ENCODE measurements around the gene LRP8.
"Not testable (repeated sequence)": the region's sequence is repeated elsewhere in the genome, so short reads cannot be mapped to it uniquely, and the experiment has no call there.

Gene LRP8

DNA sequence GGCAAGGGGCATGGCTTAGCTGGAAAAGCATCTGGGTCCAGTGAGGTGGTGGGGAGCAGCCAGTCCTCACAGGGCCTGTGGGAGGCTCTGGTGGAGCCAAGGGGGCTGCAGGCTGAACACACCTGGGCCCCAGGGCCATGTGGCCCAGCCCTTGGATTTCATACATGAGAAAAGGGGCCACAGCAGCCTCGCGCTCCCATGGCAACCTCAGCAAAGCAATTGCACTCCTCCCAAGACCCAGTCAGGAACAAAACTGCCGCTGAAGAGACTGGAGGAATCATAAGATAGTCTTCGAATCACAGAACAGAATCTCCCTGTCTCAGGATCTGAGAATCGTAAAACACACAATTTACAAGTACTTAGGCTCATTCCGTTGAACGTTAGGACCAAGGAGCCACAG, 24.6 kb downstream of the LRP8 start:
- DNase-seq: no peak

DNA sequence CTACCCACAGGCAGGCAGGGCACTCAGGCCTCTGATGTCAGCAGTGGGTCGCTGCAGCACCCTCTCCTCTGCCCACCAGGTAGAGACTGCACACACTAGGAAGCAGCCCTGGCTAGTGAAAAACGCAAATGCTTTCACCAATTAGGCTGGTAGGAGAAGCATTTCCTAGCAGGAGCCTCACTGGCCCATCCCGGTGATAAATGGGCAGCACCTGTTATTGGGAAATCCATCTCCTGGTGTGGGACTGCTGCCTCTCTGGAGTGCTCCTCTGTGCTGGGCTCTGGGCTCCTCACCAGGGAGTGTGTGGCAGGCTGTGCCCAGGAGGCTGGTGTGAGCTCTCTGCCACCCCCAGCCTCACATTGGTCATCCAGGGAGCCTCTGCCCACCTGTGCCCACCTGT, 28.6 kb downstream of the LRP8 start:
- DNase-seq: no peak

DNA sequence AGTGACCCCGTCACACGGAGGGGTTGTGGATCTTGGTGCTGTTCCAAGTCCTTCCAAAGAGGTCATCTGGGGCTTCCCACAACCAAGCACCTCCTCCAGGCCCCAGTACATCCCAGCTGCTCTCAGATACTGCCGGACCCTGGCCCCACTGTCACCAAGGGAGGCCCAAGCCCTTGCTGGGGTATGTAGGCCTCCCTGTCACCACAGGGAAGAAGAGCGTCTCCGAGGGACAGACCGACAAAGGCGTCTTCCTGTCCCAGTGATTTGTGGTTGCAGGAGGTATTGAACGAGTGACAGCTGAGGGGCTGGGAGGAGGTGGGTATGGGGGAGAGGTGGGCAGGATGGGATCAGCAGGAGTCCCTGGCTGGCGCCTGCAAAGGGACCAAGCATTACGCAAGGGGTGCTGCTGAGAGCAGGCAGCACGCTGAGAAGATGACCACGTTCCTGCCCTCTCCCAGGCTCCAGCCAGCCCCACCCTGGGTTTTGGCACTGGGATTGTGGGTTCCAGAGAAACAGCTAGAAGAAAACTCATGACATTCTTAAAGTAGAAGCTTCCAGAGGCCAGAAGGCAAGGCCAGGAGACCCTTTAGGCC, 29.7 kb downstream of the LRP8 start:
- DNase-seq: no peak

DNA sequence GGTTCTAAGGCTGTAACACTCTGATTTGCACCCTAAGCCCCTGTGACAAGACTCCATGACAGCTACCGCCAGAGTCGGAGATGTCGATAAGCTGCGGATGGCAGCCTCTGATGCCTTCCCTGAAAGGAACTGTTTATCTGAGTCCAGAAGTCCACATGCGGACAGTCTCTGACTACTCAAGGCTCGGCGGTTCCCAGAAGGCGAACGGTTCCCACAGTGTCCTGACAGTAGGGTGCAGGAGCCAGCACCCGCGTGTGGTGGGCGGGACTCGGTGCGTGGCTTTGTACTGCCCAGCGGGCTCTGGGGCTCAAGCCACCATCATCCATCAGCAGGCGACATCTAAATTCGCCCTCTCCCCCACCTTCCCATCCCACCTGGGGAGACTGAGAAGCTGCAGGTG, 30.7 kb downstream of the LRP8 start:
- no peak for DNase-seq

DNA sequence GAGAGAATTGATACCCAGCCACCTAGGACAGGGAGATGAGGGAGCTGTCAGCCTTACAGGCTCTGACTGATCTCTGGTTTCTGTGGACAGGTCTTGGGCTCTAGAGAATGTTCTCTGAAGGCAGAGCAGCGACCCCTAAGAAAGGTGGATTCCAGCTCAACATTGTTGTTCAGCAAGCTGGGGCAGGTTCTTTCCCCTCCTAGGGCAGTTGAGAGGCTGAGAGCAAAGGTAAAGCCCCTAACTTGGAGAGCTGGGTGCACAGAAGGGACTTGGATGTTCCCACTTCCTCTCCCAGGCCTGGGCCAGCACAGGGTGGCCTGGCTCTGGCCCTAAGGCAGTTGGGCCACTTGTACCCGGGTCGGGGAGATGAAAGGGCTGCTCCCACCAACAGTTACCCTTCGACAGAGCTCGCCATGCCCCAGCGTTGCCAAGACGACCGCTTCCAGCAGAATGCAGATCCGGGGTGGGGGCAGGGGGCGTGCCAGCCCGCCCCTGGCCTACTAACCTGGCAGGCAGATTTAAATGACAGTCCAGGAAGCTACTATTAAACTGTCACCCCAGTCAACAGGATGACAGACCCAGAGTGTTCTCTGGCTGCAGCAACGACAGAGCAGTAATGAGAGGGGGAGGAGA, 31.6 kb downstream of the LRP8 start:
- DNase-seq: no peak

DNA sequence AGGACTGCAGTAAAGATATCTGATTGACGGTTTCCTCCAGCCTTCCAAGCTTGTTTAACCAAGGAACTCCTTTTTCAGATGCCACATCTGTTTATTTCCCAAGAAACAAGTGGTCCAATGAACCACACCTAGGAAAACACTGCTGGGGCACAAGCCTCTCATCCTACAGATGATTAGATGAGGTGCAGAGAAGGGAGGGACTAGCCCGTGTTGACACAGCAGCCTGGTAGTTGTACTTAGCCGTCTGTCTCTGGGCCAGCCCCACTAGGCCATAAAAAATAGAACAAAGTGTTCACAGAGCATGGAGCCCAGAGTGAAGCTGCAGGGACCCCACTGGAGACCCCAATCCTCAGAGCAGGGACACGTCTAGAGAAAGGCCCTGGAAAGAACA, 32.1 kb downstream of the LRP8 start:
- DNase-seq: peak; percentile 21

DNA sequence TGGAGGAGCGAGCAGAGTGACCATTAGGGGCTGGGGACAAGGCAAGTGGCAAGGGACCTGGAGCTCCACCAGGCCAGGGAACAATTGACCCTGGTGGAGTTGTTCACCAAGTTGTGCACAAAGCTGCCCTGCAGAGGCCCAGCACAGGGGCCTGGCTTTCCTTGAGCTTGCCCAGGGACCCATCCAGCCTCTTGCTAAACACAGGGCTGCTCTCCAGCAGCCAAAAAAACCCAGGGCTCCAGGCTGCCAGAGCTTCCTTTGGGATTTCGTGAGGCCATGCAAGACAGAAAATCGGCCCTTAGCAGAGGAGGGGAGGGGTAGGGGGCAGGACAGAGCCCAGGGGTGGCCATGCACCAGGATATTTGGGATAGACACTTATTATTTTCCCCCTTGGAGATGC, 32.6 kb downstream of the LRP8 start:
- DNase-seq: no peak

DNA sequence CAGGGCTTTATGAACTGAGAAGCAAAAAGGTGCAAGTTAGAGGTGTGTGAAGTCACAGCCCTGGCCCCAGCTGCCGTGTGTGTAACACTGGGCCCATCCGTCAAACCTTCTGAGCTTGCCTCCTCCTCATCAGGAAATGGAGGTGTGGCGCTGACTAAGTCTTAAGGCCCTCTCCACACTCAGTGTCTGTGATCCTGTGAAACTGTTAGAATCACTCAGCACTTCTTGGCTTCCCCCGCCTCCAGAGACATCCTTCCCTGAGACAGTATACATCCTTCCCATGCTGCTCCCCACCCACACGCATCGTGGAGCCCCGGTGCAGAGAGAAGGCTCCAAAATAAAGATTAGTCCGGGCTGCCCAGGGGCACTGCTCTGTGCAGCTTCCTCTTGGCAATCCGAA, 33.3 kb downstream of the LRP8 start:
- DNase-seq: no peak

DNA sequence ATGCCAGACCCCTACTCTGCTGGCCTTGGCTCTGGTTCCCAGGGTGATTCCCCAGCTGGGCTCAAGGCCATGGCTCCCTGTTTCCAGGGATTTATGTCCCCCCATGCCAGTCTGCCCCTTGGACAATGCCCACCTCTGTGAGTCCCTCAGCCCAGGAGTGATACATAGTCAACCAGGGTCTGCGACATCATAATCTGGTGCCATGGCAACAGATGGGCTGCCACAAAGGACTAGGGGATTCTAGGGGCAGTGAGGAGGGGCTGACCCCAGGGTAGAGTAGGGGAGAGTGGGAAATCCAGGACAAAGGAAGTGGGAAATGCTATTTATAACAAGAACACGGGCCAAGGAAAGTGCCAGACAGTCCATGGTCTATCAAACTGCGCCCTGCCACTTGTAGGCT, 33.8 kb downstream of the LRP8 start:
- DNase-seq: no peak

DNA sequence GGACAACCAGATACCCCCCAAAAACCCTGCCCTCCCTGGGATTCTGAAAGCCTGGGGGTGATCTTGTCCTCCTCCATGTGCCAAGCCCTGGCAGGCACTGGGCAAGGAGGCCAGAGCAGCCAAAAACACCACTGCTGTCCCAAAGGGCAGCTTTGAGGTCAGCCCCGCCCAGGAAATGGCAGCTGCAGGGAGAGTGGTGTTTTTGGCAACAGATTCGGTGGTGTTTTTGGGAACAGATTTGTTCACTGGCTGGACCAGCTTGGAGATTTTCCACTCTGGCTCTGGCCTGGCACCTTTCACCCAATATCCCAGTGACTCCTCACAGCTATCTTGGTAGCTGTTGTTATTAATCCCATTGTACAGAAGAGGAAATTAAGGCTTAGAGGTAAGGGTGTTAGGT, 34.7 kb downstream of the LRP8 start:
- DNase-seq: no peak

DNA sequence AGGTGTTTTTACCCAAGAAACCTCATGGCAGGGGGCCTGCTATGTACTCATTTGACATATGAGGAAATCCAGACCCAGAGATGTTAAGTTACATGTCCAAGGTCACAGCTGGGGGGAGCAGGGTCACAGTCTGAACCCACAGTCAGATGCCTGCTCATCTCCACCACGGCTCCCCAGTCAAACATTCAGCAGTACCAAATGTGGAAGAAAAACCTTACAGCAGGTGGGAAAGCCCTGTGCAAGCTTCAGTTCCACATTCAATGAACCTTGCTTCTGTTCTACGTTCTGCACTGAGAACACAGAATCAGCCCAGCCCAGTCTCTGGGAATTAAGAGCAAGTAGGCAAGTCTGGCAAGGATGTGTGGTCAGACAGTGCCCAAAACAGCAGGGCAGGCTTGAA, 35.2 kb downstream of the LRP8 start:
- DNase-seq: no peak

DNA sequence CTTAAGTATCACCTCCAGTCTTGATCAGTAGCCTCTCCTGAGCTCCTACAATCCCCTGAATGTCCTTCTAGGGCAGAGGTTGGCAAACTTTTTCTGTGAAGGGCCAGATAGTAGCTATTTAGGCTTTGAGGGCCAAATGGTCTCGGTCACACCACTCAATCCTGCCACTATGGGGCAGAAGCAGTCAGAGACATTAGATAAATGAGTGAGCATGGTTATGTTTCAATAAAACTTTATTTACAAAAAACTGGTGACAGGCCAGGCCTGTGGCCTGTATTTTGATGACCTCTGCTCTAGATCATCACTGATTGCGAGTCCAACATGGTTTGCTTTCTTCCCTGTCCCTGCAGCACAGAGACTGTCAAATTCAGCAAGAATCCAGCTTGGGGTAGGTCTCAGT, 36.3 kb downstream of the LRP8 start:
- DNase-seq: no peak

DNA sequence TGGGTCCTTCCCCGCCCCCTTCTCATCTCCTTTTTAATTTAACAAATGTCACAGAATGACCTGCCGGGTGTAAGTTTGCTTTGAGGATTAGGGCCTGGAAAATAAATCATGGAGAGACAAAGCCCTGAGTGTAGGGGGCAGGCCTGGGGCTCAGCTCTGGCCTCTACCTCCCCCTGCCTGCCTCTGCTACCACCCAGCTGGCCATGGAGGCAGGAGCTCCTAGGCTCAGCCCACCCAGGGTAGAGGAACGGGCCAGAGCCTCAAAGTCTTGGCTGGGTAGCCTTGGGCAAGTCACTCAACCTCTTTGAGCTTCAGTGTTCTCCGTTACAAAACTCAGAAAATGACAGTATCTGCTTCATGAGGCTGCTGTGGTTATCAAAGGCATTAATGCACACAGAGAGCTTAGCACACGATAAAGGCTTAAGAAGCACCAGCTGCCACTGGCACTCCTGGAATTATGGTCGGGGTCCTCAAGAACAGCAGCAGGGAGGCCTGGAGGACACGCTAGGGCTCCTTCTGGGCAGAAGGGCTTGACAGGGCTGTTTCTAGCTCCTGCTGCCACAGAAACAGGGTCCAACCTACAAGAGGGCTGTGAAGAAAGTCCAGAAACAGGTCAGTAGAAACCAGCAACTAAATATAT, 39.0 kb downstream of the LRP8 start:
- DNase-seq: no peak

DNA sequence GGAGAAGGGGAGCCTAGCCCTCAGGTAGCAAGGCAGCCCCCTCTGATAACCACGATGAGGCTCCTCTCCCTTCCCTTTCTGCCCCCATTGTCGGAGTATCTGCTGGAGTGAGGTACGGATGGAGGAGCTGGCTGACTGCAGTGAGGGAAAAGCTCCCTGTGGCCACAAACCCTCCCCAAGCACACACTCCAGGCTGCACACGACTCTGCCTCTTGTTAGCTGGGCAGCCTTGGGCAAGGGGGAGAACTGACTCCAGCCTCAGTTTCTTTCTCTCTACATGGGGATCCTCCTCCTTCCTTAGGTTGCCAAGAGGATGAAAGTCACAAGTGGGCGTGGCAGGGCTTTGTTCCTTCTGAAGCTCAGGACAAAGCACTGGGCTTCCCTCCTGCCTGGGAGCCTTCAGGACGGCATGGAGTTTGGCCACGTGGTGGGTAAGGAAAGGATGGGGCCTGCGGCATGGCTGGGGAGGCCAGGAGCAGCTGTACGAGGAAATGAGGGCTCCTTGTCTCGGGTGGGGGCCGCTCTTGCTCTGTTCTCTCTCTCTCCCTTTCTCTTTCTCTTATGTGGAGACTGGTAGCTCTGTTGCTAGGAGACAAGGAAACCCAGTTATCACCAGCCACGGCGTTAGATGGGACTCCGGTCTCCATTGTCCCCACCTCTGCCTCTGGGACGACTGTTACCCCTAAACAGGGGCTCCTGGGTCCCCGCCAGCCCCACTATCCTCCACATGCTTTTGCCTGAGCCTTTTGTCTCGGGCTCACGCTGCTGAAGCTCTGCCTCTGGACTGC, 39.7 kb downstream of the LRP8 start:
- DNase-seq: no peak

DNA sequence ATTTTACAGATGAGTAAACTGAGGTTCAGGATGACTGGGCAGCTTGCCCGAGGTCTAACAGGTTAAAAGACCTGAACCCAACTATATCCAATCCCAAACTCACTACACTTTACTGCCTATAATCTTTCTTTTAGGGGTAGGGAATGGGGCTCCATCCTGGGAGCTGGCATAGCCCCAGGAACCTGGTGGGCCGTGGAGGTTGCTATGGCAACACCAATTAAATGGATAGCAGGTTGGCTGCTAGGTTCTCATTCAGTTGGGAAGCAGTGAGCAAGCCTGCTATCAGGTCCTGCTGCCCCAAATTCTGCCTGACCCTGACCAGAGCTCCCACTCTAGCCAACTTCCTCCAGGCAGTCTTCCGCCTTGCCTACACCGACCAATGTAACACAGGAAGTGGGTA, 40.9 kb downstream of the LRP8 start:
- DNase-seq: peak; percentile 78

DNA sequence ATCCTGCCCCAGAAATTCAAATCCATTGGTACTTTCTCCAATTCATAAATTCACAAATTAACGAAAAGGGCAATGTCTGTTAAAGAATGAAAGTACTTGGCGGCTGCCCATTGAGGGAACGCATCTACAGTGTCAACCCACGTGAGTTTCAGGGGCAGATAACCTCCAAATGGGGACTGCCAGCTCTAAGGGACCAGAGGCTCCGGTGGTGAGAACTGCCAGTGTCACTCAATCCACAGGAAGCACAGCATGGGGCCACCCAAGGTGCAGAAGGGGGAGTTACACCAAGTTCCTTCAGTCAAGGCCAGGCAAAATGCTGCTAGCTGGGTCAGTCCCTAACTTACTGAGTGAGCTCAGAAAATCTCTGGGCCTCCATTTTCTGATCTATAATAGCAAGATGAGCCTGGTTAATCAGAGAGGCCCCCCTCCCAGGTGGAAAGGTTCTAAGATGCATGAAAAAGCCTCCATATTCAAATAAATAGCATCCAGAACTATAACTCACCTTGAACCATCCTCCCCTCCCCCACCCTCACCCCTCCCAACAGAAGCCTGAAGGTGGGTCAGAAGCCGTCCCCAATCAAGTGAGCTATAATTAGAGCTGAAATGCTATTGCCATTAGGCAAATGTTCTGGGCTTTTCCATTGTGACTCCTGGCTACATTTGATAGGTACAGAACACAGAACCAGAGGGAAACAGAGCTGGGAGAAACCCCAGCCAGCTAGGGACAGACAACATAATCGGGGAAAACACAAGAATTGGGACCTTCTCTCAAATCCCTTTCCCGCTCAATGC, 41.7 kb downstream of the LRP8 start:
- no peak for DNase-seq

DNA sequence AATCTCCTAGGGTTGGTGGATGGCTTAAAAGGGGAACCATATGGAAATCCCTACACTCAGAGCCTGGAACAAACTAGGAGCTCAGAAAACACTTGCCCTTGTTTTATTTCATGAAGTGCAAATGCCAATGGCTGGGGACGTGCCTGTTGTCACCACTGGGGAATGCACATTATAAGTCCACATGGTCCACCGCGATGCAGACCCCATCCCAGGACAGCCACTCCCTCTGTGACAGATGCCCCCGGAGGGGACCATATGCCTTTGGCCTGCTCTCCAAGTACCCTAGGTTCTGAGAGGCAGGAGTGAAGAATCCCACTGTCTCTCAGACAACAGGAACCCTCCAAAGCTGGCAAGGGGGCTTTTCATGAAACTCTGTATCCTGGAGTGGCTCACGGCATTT, 42.3 kb downstream of the LRP8 start:
- DNase-seq: no peak

DNA sequence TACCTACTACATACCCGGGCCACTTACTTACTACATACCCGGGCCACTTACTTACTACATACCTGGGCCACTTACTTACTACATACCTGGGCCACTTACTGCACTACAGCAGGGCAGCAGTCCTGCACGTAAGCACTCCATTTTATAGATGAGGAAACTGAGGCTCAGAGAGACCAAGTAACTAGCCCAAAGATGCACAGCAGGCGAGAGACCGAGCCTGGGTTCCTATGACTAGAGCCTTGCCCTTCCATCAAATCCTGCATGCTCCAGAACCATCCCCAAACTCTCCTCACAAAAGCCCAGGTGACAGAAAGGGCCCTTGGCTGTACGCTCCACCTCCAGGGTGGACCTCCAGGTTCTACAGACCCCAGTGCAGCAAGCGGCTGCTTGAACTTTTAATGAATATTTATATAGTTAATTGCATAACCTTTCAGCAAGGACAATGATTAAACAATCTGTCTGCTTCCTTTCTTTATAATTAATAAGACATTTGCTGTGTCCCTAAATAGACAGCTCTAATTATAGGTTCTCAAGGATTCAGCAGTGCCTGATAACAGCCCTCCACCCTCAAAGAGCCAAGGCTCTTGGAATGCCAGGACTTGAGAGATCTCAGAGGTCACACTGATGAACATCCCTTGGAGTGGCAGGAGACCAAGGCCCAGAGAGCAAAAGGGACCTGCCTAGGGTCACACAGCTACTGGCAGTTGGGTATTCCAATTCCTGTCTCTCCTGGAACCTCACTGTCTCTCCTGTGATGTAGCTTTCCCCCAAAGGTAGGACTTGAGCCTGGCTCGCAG, 43.4 kb downstream of the LRP8 start:
- no peak for DNase-seq

DNA sequence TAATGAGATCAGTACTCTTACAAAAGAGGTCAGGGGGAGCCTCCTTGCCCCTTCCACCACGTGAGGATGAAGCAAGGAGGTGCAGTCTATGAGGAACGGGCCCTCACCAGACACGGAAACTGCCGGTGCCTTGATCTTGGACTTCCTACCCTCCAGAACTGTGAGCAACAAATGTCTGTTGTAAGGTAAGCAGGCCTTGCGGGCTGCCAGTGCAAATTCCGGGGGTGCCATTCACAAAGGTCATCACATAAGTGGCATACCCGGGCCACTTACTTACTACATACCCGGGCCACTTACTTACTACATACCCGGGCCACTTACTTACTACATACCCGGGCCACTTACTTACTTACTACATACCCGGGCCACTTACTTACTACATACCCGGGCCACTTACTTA, 44.7 kb downstream of the LRP8 start:
- DNase-seq: not testable (repeated sequence)

DNA sequence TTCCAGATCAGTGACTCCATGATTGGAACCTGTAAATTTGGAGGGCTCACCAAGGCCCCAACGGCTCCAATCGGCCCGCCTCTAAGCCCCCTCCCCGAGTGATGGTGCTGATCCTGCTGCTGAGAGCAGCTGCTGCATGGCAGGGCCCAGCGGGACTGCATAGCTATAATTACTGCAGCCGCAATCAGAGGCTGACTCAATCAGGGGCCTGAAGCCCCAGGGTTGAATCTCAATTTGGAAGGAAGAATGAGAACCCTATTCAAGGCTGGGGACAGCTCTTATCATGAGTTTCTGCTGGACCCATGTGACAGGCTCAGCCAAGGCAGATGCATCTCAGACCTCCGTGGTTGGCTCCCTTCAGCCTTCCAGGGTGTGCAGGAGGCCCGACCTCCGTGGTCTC, 46.7 kb downstream of the LRP8 start:
- DNase-seq: peak; percentile 28

DNA sequence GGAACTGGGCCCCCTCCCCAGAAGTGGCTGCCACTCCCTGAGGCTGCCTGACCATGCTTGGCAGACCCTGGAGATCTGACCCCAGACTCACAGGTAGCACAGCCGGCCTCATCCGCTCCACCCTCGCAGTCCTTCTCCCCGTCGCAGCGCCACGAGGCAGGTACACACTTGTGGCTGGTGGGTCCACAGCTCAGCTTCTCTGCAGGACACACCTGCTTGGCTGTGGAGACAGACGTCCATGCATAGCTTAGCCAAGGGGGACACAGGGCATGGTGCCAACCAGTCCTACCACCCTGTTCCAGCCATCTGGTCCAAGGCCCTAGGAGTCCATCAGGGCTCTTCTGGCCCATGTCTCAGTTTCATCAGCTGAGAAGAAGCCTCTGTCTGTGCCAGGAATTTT, 47.4 kb downstream of the LRP8 start:
- no peak for DNase-seq
